HepG2 (cell line): Measurements from ENCODE around the gene CREBBP. TPM values are rescaled to one million over a fixed set of nuclear protein-coding genes. Genes with fewer than 3 reads are reported as not detected.

Source experiments
- ATAC-seq: fragments of 200-7000 bp; cut with Tn5 transposase; 3 replicates; pipeline ENCODE4 v1.9.1; 2020; ENCODE audit warnings: mild to moderate bottlenecking, moderate library complexity
- BruUV-seq: library from RNA; stranded (reverse); fragments of 400-500 nt; replicated peaks from 2 replicates; lab custom pipeline; 2021; lab: Mats Ljungman, UMichigan
- CTCF ChIA-PET: fragments of 300-600 bp; formaldehyde crosslinking; extraction: SDS; loops from one replicate; lab custom pipeline; 2021; ENCODE audit warnings: low total read pairs, inconsistent platforms, low intra/inter-chr PET ratio; lab: Yijun Ruan, JAX
- POLR2A ChIA-PET: fragments of 350-600 bp; sonication (Branson Sonifier 250); formaldehyde crosslinking; loops from one replicate; lab custom pipeline; 2020; ENCODE audit warnings: antibody characterized with exemption, inconsistent platforms; lab: Yijun Ruan, JAX
- DNase-seq: peaks from one replicate; pipeline ENCODE4 v3.0.0-alpha.2; 2015; ENCODE audit warnings: low spot score
- FAIRE-seq: peaks from 3 replicates; lab custom pipeline; 2011; peaks lifted over from hg19 to GRCh38; lab: Jason Lieb, UNC
- H2AFZ ChIP-seq: one replicate; pipeline ENCODE4 v1.6.1; 2011; ENCODE audit warnings: low read length, inconsistent platforms
- H3K27ac ChIP-seq: fragments of 300-600 bp; 3 replicates; pipeline ENCODE4 v1.8.0; 2011; ENCODE audit warnings: mixed run types, mild to moderate bottlenecking, mixed read lengths, low read length, inconsistent platforms; ENCODE audit not compliant: insufficient read depth; ENCODE audit errors: extremely low read length
- H3K27me3 ChIP-seq, 2 experiments: fragments of 200-600 bp in 1 of 2; 2 replicates in 1 of 2; 3 replicates in 1 of 2; pipeline versions ENCODE4 v1.6.0 to v1.8.0; 2011; ENCODE audit warnings: low read length in 2 of 2, mild to moderate bottlenecking in 2 of 2, moderate library complexity in 2 of 2, inconsistent platforms in 1 of 2; ENCODE audit not compliant: insufficient read depth in 2 of 2, control insufficient read depth in 1 of 2
- H3K36me3 ChIP-seq, 2 experiments: fragments of 200-600 bp in 1 of 2; replicated peaks in 1 of 2; 2 replicates in 1 of 2; 3 replicates in 1 of 2; pipeline versions ENCODE4 v1.5.1 to v1.8.0; 2011; ENCODE audit warnings: low read length in 2 of 2, inconsistent platforms in 1 of 2; ENCODE audit not compliant: insufficient read depth in 2 of 2, control insufficient read depth in 1 of 2
- H3K4me1 ChIP-seq: 2 replicates; pipeline ENCODE4 v1.5.1; 2012; ENCODE audit warnings: low read length, inconsistent platforms; ENCODE audit not compliant: insufficient read depth
- H3K4me2 ChIP-seq: 2 replicates; pipeline ENCODE4 v1.6.0; 2011; ENCODE audit warnings: low read depth, low read length, inconsistent platforms
- H3K4me3 ChIP-seq, 3 experiments: fragments of 200-600 bp in 1 of 3; sonication (generic), shearing (Covaris generic) in 1 of 3; replicated peaks in 1 of 3; 2 replicates each; pipeline ENCODE4 v1.5.1; 2011 to 2016; ENCODE audit warnings: low read length in 3 of 3, inconsistent platforms in 2 of 3, low read depth in 2 of 3, mild to moderate bottlenecking in 2 of 3, control low read depth in 1 of 3, mixed read lengths in 1 of 3; ENCODE audit not compliant: insufficient read depth in 1 of 3
- H3K79me2 ChIP-seq: one replicate; pipeline ENCODE4 v1.6.1; 2011; ENCODE audit warnings: low read length, inconsistent platforms; ENCODE audit not compliant: insufficient read depth
- H3K9ac ChIP-seq: 2 replicates; pipeline ENCODE4 v1.6.0; 2011; ENCODE audit warnings: mild to moderate bottlenecking, low read depth, low read length, inconsistent platforms; ENCODE audit not compliant: insufficient read depth
- H3K9me3 ChIP-seq: 2 replicates; pipeline ENCODE4 v1.5.1; 2012; ENCODE audit warnings: mild to moderate bottlenecking, low read length
- H4K20me1 ChIP-seq: 2 replicates; pipeline ENCODE4 v1.6.0; 2011; ENCODE audit warnings: inconsistent platforms, mild to moderate bottlenecking, low read length, moderate library complexity; ENCODE audit not compliant: insufficient read depth
- IKZF4 ChIP-seq: sonication (generic); formaldehyde crosslinking; IDR thresholded peaks from 2 replicates; pipeline ENCODE4 v1.5.1; 2020; ENCODE audit warnings: borderline replicate concordance, mild to moderate bottlenecking, low read depth, missing genetic modification reagents; ENCODE audit errors: not compliant biosample characterization
- MED8 ChIP-seq: sonication (generic); formaldehyde crosslinking; IDR thresholded peaks from 2 replicates; pipeline ENCODE4 v1.8.1; 2023; ENCODE audit warnings: mild to moderate bottlenecking, missing genetic modification reagents; ENCODE audit not compliant: insufficient replicate concordance
- NCOR1 ChIP-seq: fragments of 200-600 bp; sonication (generic); IDR thresholded peaks from 2 replicates; pipeline ENCODE4 v1.7.0; 2017; ENCODE audit warnings: antibody characterized with exemption, low read length, borderline replicate concordance
- PHF21A ChIP-seq: sonication (generic); formaldehyde crosslinking; IDR thresholded peaks from 2 replicates; pipeline ENCODE4 v1.5.0; 2020; ENCODE audit warnings: mild to moderate bottlenecking, missing genetic modification reagents
- PTBP1 ChIP-seq: fragments of 200-400 bp; formaldehyde crosslinking; IDR thresholded peaks from 2 replicates; pipeline ENCODE4 v1.6.1; 2018; ENCODE audit warnings: low read length, low read depth; ENCODE audit not compliant: poor library complexity, severe bottlenecking
- REL ChIP-seq: sonication (generic); formaldehyde crosslinking; conservative IDR thresholded peaks from 2 replicates; pipeline ENCODE4 v1.8.0; 2022; ENCODE audit warnings: mild to moderate bottlenecking, missing genetic modification reagents, moderate library complexity
- SNAPC2 ChIP-seq: sonication (generic); formaldehyde crosslinking; IDR thresholded peaks from 2 replicates; pipeline ENCODE4 v1.8.1; 2022; ENCODE audit warnings: mild to moderate bottlenecking, missing genetic modification reagents
- SP140L ChIP-seq: sonication (generic); formaldehyde crosslinking; IDR thresholded peaks from 2 replicates; pipeline ENCODE4 v1.4.0; 2020; ENCODE audit warnings: missing genetic modification reagents, borderline replicate concordance
- ZFP37 ChIP-seq: sonication (generic); formaldehyde crosslinking; IDR thresholded peaks from 2 replicates; pipeline ENCODE4 v1.4.0; 2020; ENCODE audit warnings: missing genetic modification reagents, borderline replicate concordance
- ZFP90 ChIP-seq: sonication (generic); formaldehyde crosslinking; IDR thresholded peaks from 2 replicates; pipeline ENCODE4 v1.8.0; 2022; ENCODE audit warnings: missing genetic modification reagents, mild to moderate bottlenecking, inconsistent platforms, borderline replicate concordance
- ZMAT3 ChIP-seq: sonication (generic); formaldehyde crosslinking; conservative IDR thresholded peaks from 2 replicates; pipeline ENCODE4 v1.7.0; 2021; ENCODE audit warnings: missing genetic modification reagents
- ZNF326 ChIP-seq: sonication (generic); formaldehyde crosslinking; IDR thresholded peaks from 2 replicates; pipeline ENCODE4 v1.4.0; 2020; ENCODE audit warnings: missing genetic modification reagents, borderline replicate concordance
- ZNF883 ChIP-seq: sonication (generic); formaldehyde crosslinking; IDR thresholded peaks from 2 replicates; pipeline ENCODE4 v1.5.1; 2020; ENCODE audit warnings: mild to moderate bottlenecking, missing genetic modification reagents; ENCODE audit errors: not compliant biosample characterization
- WGBS: methylation state at CpG from one replicate; pipeline ENCODE4 v1.1.6; 2017; ENCODE audit warnings: low lambda C conversion rate; 5-methylcytosine and 5-hydroxymethylcytosine counted together
- in situ Hi-C: cut with HindIII; loops from 2 replicates; pipeline ENCODE4 v1.10.0; 2017; ENCODE audit warnings: low pct_unique_long_range_greater_than_20kb; ENCODE audit not compliant: extremely low pct_ligation_motif_present
- intact Hi-C: fragments of 100-400 bp; cut with micrococcal nuclease; formaldehyde crosslinking; loops from one replicate; pipeline ENCODE4 v1.10.0; 2022; ENCODE audit not compliant: unreplicated experiment
- polyA plus RNA-seq, 8 experiments: library from polyadenylated mRNA; depleted of rRNA in 3 of 8; stranded (reverse) in 7 of 8; unstranded in 1 of 8; fragments of >200 nt; fragmentation: Illumina TruSeq in 4 of 8; extraction: Trizol in 4 of 8; gene quantifications; 2 replicates each; pipeline versions ENCODE4 v1.2.1 to v1.2.3, GENCODE V29; 2011 to 2016; ENCODE audit warnings: low read depth in 4 of 8, missing spikeins in 1 of 8, mixed read lengths in 1 of 8; ENCODE audit not compliant: insufficient read depth in 1 of 8
- total RNA-seq, 5 experiments: library from RNA; depleted of rRNA; stranded (reverse); fragments of >200 nt; fragmentation: Illumina TruSeq; extraction: Trizol; gene quantifications; 2 replicates each; pipeline ENCODE4 v1.2.3, GENCODE V29; 2016; ENCODE audit warnings: low read depth in 1 of 5
- TF ChIP-seq, protein P1 (sequence below): sonication (generic); formaldehyde crosslinking; IDR thresholded peaks from 2 replicates; pipeline ENCODE4 v1.5.0; 2020; ENCODE audit warnings: mild to moderate bottlenecking, missing genetic modification reagents, moderate library complexity

The CREBBP gene
- total and polyA plus RNA-seq, 2 of the 13 experiments (the other 11 are each of a cell fraction or from before 2014, with no cell fraction given): 5.3 to 10.4 TPM

GRCh38 chr16:3837851-3838586, 42.5 kb downstream of the CREBBP start:
- DNase-seq (no peak), ATAC-seq (no peak), FAIRE-seq (no peak)
- no peak overlapping the region for H3K27ac ChIP-seq
- no peak overlapping the region for H3K4me2 ChIP-seq
- H4K20me1 ChIP-seq: peaks cover 16% of the 10 kb centered on the region; the same call in 1 of the 2 replicates
- ChIA-PET CTCF (no interaction called here), POLR2A (no interaction called here)
- H3K36me3 ChIP-seq: peaks cover 1 to 9% of the 10 kb centered on the region in 2 experiments; a peak in 2 of 5 replicates
- peaks cover under 1% of the 10 kb centered on the region; the same call in 1 of the 2 replicates for H3K9me3 ChIP-seq
- H3K79me2 ChIP-seq: peaks cover 71% of the 10 kb centered on the region
- TF ChIP-seq ZNF326 (no peak), SNAPC2 (CRISPR knock-in tag) (no peak), ZFP90 (CRISPR knock-in tag) (no peak), NCOR1 (no peak), IKZF4 (CRISPR knock-in tag) (no peak)
- H3K27me3 ChIP-seq: no peaks in the 10 kb centered on the region
- no peak overlapping the region for H3K4me3 ChIP-seq
- no peaks in the 10 kb centered on the region for H3K4me1 ChIP-seq
- H2AFZ ChIP-seq: no peak overlapping the region
- in situ Hi-C loops (no loop called here), intact Hi-C loops (no loop called here)
- BruUV-seq: no TSS peak
- WGBS: 96% methylated on average over 5 of the region's 5 CpGs
- H3K9ac ChIP-seq: no peak overlapping the region

GRCh38 chr16:3836641-3837040, 43.9 kb downstream of the CREBBP start:
- POLR2A ChIA-PET: no interaction called here
- peaks cover 14% of the 10 kb centered on the region; the same call in 1 of the 2 replicates for H4K20me1 ChIP-seq
- intact Hi-C loops (loop anchor here (1.0 kb wide), 1 partner anchor 47 kb away; no protein-coding TSS in a partner anchor), in situ Hi-C loops (no loop called here)
- H2AFZ ChIP-seq: no peak overlapping the region
- H3K36me3 ChIP-seq: peaks cover 1 to 9% of the 10 kb centered on the region in 2 experiments; a peak in 2 of 5 replicates
- ATAC-seq (no peak), FAIRE-seq (no peak), DNase-seq (no peak)
- CTCF ChIA-PET: no interaction called here
- peaks cover 74% of the 10 kb centered on the region for H3K79me2 ChIP-seq
- WGBS: 96% methylated on average over 4 of the region's 4 CpGs
- H3K4me3 ChIP-seq: no peak overlapping the region
- no peak overlapping the region for H3K9ac ChIP-seq
- H3K4me2 ChIP-seq: no peak overlapping the region
- H3K9me3 ChIP-seq: peaks cover 6% of the 10 kb centered on the region; the same call in 1 of the 2 replicates
- H3K27me3 ChIP-seq: no peaks in the 10 kb centered on the region
- no TSS peak for BruUV-seq
- H3K4me1 ChIP-seq: no peaks in the 10 kb centered on the region
- H3K27ac ChIP-seq: no peak overlapping the region
- TF ChIP-seq SP140L (CRISPR knock-in tag) (no peak), PTBP1 (no peak), PHF21A (CRISPR knock-in tag) (no peak), ZMAT3 (no peak), ZFP37 (no peak), ZNF883 (CRISPR knock-in tag) (no peak), MED8 (CRISPR knock-in tag) (no peak), REL (no peak)
- TF ChIP-seq, protein P1, sequence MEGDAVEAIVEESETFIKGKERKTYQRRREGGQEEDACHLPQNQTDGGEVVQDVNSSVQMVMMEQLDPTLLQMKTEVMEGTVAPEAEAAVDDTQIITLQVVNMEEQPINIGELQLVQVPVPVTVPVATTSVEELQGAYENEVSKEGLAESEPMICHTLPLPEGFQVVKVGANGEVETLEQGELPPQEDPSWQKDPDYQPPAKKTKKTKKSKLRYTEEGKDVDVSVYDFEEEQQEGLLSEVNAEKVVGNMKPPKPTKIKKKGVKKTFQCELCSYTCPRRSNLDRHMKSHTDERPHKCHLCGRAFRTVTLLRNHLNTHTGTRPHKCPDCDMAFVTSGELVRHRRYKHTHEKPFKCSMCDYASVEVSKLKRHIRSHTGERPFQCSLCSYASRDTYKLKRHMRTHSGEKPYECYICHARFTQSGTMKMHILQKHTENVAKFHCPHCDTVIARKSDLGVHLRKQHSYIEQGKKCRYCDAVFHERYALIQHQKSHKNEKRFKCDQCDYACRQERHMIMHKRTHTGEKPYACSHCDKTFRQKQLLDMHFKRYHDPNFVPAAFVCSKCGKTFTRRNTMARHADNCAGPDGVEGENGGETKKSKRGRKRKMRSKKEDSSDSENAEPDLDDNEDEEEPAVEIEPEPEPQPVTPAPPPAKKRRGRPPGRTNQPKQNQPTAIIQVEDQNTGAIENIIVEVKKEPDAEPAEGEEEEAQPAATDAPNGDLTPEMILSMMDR (CRISPR knock-in tag): no peak
